SK-N-SH (cell line): ENCODE data around the gene HSD17B11. TPM values are rescaled to one million over a fixed set of nuclear protein-coding genes. Genes with fewer than 3 reads are reported as not detected.

ENCODE experiments used
- CTCF ChIA-PET: fragments of 300-600, 350-600 bp; formaldehyde crosslinking; extraction: SDS; loops from one replicate; lab custom pipeline; 2021; lab: Yijun Ruan, JAX
- POLR2A ChIA-PET: fragments of 350-600 bp; sonication (Branson Sonifier 250); formaldehyde crosslinking; extraction: SDS; loops from one replicate; lab custom pipeline; 2020; ENCODE audit warnings: antibody characterized with exemption, inconsistent platforms; lab: Yijun Ruan, JAX
- DNase-seq: peaks from one replicate; pipeline ENCODE4 v3.0.0; 2012
- H2AFZ ChIP-seq: fragments of 200-600 bp; sonication (generic); 2 replicates; pipeline ENCODE4 v1.8.1; 2016; ENCODE audit warnings: antibody characterized with exemption, mild to moderate bottlenecking, low read depth
- H3F3A ChIP-seq: fragments of 200-600 bp; sonication (generic); replicated peaks from 2 replicates; pipeline ENCODE3; 2016; ENCODE audit warnings: antibody characterized with exemption, mild to moderate bottlenecking; ENCODE audit not compliant: insufficient read depth
- H3K27ac ChIP-seq, 2 experiments: fragments of 200-500 bp in 1 of 2; fragments of 200-600 bp in 1 of 2; sonication (Bioruptor generic) in 1 of 2; sonication (generic), shearing (Covaris generic) in 1 of 2; 2 replicates each; pipeline versions ENCODE4 v1.5.1 to v1.6.1; 2014 to 2016; ENCODE audit warnings: low read depth in 2 of 2, inconsistent platforms in 1 of 2, low read length in 1 of 2, mild to moderate bottlenecking in 1 of 2, mixed read lengths in 1 of 2
- H3K27me3 ChIP-seq: fragments of 200-600 bp; sonication (generic), shearing (Covaris generic); 2 replicates; pipeline ENCODE4 v1.6.1; 2016; ENCODE audit warnings: mixed run types; ENCODE audit not compliant: insufficient read depth
- H3K36me3 ChIP-seq, 2 experiments: fragments of 200-500 bp in 1 of 2; fragments of 200-600 bp in 1 of 2; sonication (Bioruptor generic) in 1 of 2; sonication (generic) in 1 of 2; replicated peaks in 1 of 2; 2 replicates each; pipeline versions ENCODE3 to v1.5.1; 2014 to 2016; ENCODE audit warnings: low read length in 1 of 2, mild to moderate bottlenecking in 1 of 2; ENCODE audit not compliant: insufficient read depth in 2 of 2, control insufficient read depth in 1 of 2
- H3K4me1 ChIP-seq, 2 experiments: fragments of 200-500 bp in 1 of 2; fragments of 200-600 bp in 1 of 2; sonication (Bioruptor generic) in 1 of 2; sonication (generic), shearing (Covaris generic) in 1 of 2; 2 replicates each; pipeline versions ENCODE4 v1.5.1 to v1.6.1; 2014 to 2016; ENCODE audit warnings: low read depth in 1 of 2, low read length in 1 of 2, mixed run types in 1 of 2; ENCODE audit not compliant: insufficient read depth in 2 of 2, control insufficient read depth in 1 of 2
- H3K4me2 ChIP-seq: fragments of 200-600 bp; sonication (generic), shearing (Covaris generic); 2 replicates; pipeline ENCODE4 v1.6.1; 2017; ENCODE audit warnings: mixed run types
- H3K4me3 ChIP-seq, 2 experiments: fragments of 200-500 bp in 1 of 2; fragments of 200-600 bp in 1 of 2; sonication (Bioruptor generic) in 1 of 2; sonication (generic), shearing (Covaris generic) in 1 of 2; 2 replicates each; pipeline versions ENCODE4 v1.5.1 to v1.8.1; 2014 to 2016; ENCODE audit warnings: low read depth in 2 of 2, inconsistent platforms in 1 of 2, low read length in 1 of 2, mild to moderate bottlenecking in 1 of 2, mixed read lengths in 1 of 2, moderate library complexity in 1 of 2
- H3K79me2 ChIP-seq: fragments of 200-600 bp; sonication (generic); 2 replicates; pipeline ENCODE4 v1.8.1; 2017; ENCODE audit warnings: mild to moderate bottlenecking; ENCODE audit not compliant: insufficient read depth
- H3K9ac ChIP-seq: fragments of 200-600 bp; sonication (generic); 2 replicates; pipeline ENCODE4 v1.6.1; 2017; ENCODE audit warnings: mixed run types
- H3K9me2 ChIP-seq: fragments of 200-600 bp; sonication (generic); 2 replicates; pipeline ENCODE4 v1.6.1; 2017; ENCODE audit warnings: mixed run types
- H3K9me3 ChIP-seq: fragments of 200-600 bp; sonication (generic); 2 replicates; pipeline ENCODE4 v1.6.1; 2017; ENCODE audit warnings: mixed run types, mild to moderate bottlenecking, moderate library complexity
- H4K20me1 ChIP-seq: fragments of 200-600 bp; sonication (generic); 2 replicates; pipeline ENCODE4 v1.6.1; 2017; ENCODE audit warnings: mild to moderate bottlenecking, mixed run types; ENCODE audit not compliant: insufficient read depth
- FOSL2 ChIP-seq: IDR thresholded peaks from 2 replicates; pipeline ENCODE4 v1.4.0; 2012; ENCODE audit warnings: low read depth, mild to moderate bottlenecking, moderate library complexity, borderline replicate concordance
- JUND ChIP-seq: IDR thresholded peaks from 2 replicates; pipeline ENCODE4 v1.4.0; 2012
- MAX ChIP-seq: IDR thresholded peaks from 2 replicates; pipeline ENCODE4 v1.4.0; 2012; ENCODE audit warnings: low read depth
- MEF2A ChIP-seq: IDR thresholded peaks from 2 replicates; pipeline ENCODE4 v1.4.0; 2012; ENCODE audit warnings: low read depth, borderline replicate concordance
- MXI1 ChIP-seq: IDR thresholded peaks from 2 replicates; pipeline ENCODE4 v1.6.1; 2012; ENCODE audit warnings: mild to moderate bottlenecking, low read depth, low read length, improper control_type of control experiment
- RFX5 ChIP-seq: IDR thresholded peaks from 2 replicates; pipeline ENCODE4 v1.6.1; 2012; ENCODE audit warnings: mild to moderate bottlenecking, improper control_type of control experiment, low read length
- USF2 ChIP-seq: fragments of 150-350 bp; IDR thresholded peaks from 2 replicates; pipeline ENCODE4 v1.6.1; 2017; ENCODE audit warnings: antibody characterized with exemption, low read length, low read depth, borderline replicate concordance
- YY1 ChIP-seq: IDR thresholded peaks from 2 replicates; pipeline ENCODE4 v1.4.0; 2012; ENCODE audit warnings: low read depth, mild to moderate bottlenecking
- WGBS: methylation state at CpG from one replicate; pipeline ENCODE4 v1.1.6; 2017; ENCODE audit warnings: low lambda C conversion rate; 5-methylcytosine and 5-hydroxymethylcytosine counted together
- polyA plus RNA-seq, 3 experiments: library from polyadenylated mRNA; depleted of rRNA; stranded (reverse); fragments of >200 nt; gene quantifications; 2 replicates each; pipeline ENCODE4 v1.2.3, GENCODE V29; 2012
- TF ChIP-seq, protein P1 (sequence below): IDR thresholded peaks from 2 replicates; pipeline ENCODE4 v1.6.1; 2012; ENCODE audit warnings: mild to moderate bottlenecking, low read depth, low read length, moderate library complexity

The HSD17B11 gene
- polyA plus RNA-seq, 1 of the 3 experiments (the other 2 are of a cell fraction) = 13.2 TPM

GRCh38 chr4:87359258-87359657, 31.7 kb downstream of the HSD17B11 start (continued):
- TF ChIP-seq USF2 = no peak
- no peak for TF ChIP-seq MXI1
- TF ChIP-seq, protein P1, sequence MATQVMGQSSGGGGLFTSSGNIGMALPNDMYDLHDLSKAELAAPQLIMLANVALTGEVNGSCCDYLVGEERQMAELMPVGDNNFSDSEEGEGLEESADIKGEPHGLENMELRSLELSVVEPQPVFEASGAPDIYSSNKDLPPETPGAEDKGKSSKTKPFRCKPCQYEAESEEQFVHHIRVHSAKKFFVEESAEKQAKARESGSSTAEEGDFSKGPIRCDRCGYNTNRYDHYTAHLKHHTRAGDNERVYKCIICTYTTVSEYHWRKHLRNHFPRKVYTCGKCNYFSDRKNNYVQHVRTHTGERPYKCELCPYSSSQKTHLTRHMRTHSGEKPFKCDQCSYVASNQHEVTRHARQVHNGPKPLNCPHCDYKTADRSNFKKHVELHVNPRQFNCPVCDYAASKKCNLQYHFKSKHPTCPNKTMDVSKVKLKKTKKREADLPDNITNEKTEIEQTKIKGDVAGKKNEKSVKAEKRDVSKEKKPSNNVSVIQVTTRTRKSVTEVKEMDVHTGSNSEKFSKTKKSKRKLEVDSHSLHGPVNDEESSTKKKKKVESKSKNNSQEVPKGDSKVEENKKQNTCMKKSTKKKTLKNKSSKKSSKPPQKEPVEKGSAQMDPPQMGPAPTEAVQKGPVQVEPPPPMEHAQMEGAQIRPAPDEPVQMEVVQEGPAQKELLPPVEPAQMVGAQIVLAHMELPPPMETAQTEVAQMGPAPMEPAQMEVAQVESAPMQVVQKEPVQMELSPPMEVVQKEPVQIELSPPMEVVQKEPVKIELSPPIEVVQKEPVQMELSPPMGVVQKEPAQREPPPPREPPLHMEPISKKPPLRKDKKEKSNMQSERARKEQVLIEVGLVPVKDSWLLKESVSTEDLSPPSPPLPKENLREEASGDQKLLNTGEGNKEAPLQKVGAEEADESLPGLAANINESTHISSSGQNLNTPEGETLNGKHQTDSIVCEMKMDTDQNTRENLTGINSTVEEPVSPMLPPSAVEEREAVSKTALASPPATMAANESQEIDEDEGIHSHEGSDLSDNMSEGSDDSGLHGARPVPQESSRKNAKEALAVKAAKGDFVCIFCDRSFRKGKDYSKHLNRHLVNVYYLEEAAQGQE = no peak

DNA sequence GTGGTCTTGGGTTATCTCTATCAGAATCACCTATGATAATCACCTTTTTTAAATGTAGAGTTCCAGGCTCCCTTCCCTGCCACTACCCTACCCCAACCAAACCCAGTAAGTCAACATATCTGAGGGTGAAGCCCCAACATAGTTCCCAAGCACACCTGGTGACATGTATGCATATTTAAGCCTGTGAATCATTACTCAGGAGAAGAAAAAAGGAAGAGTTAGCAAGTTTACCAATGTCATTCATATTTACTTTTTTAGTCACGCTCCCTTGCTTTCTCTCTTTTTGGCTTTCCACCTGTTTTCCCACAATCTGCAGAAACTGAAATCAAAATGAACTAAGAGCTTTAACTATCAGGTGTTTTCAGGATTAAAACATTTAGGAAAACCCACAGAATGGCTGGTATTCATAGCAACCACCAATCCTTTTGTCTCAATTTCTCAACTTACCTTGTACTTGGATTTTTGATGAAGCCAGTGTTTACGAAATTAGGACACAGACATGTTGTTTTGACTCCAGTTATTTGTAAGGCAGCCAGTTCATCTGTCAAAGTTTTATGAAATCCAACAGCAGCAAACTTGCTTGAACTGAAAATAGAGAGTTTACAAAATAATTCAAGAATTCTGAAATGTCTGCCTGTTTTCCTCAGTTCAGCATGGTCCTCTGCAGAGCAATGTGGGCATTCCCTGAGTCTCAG, 34.0 kb downstream of the HSD17B11 start:
- Histone ChIP-seq H3K36me3 (peaks cover 27 to 73% of the 10 kb centered on the region in 2 experiments), H3F3A (peaks cover 9% of the 10 kb centered on the region), H3K4me3 (no peak overlapping the region), H3K4me1 (no peaks in the 10 kb centered on the region), H3K27me3 (no peaks in the 10 kb centered on the region), H3K9me3 (no peaks in the 10 kb centered on the region), H3K9ac (no peak overlapping the region), H4K20me1 (no peaks in the 10 kb centered on the region), H3K4me2 (no peak overlapping the region), H3K27ac (no peak overlapping the region), H3K9me2 (no peaks in the 10 kb centered on the region), H2AFZ (no peak overlapping the region), H3K79me2 (peaks cover 6% of the 10 kb centered on the region)
- DNase-seq = no peak
- POLR2A ChIA-PET = no interaction called here
- CTCF ChIA-PET = no interaction called here
- no peak for TF ChIP-seq MAX
- TF ChIP-seq MEF2A = no peak
- no peak for TF ChIP-seq FOSL2
- no peak for TF ChIP-seq YY1
- no peak for TF ChIP-seq JUND
- TF ChIP-seq RFX5 = no peak
- 99% methylated on average over 2 of the region's 2 CpGs for WGBS
